Fibroblast of lung (primary cell): ENCODE results near the gene DNAI1. TPM values are rescaled to one million over a fixed set of nuclear protein-coding genes. Genes with fewer than 3 reads are reported as not detected.
A peak's percentile ranks its signal among the peaks of the same experiment; 100 is the strongest.

Source experiments
- DNase-seq, 2 donors: peaks; one replicate each; pipeline versions ENCODE4 v3.0.0 to v3.0.0-alpha.2; 2010; ENCODE audit warnings: low read depth in 2 of 2
- H2AFZ ChIP-seq: 2 replicates; pipeline ENCODE4 v1.5.1; 2012; ENCODE audit warnings: low read length, control low read depth, inconsistent platforms
- H3K27ac ChIP-seq: 2 replicates; pipeline ENCODE4 v1.5.1; 2011; ENCODE audit warnings: low read length, control low read depth; ENCODE audit not compliant: insufficient read depth
- H3K27me3 ChIP-seq: 2 replicates; pipeline ENCODE4 v1.5.1; 2011; ENCODE audit warnings: mild to moderate bottlenecking, low read length; ENCODE audit not compliant: control insufficient read depth, insufficient read depth
- H3K36me3 ChIP-seq: 2 replicates; pipeline ENCODE4 v1.5.1; 2011; ENCODE audit warnings: low read length; ENCODE audit not compliant: control insufficient read depth, insufficient read depth
- H3K4me1 ChIP-seq: 2 replicates; pipeline ENCODE4 v1.5.1; 2011; ENCODE audit warnings: low read length; ENCODE audit not compliant: control insufficient read depth, insufficient read depth; ENCODE audit errors: extremely low read depth
- H3K4me2 ChIP-seq: 2 replicates; pipeline ENCODE4 v1.5.1; 2011; ENCODE audit warnings: low read length, control low read depth; ENCODE audit not compliant: insufficient read depth; ENCODE audit errors: extremely low read depth
- H3K4me3 ChIP-seq, 4 experiments: fragments of 200-600 bp in 1 of 4; sonication (generic) in 1 of 4; replicated peaks in 1 of 4; 2 replicates each; pipeline ENCODE4 v1.5.1; 2011 to 2016; ENCODE audit warnings: low read length in 4 of 4, low read depth in 3 of 4, mild to moderate bottlenecking in 3 of 4, control low read depth in 2 of 4, inconsistent platforms in 1 of 4, mixed read lengths in 1 of 4; ENCODE audit not compliant: insufficient read depth in 1 of 4; ENCODE audit errors: control extremely low read depth in 1 of 4
- H3K79me2 ChIP-seq: 2 replicates; pipeline ENCODE4 v1.5.1; 2012; ENCODE audit warnings: mild to moderate bottlenecking, low read length, inconsistent platforms; ENCODE audit not compliant: control insufficient read depth, insufficient read depth
- H3K9ac ChIP-seq: 2 replicates; pipeline ENCODE4 v1.5.1; 2011; ENCODE audit warnings: mild to moderate bottlenecking, low read length, control low read depth; ENCODE audit not compliant: insufficient read depth
- H3K9me3 ChIP-seq: 2 replicates; pipeline ENCODE4 v1.5.1; 2012; ENCODE audit warnings: low read depth, low read length; ENCODE audit not compliant: control insufficient read depth, insufficient read depth
- H4K20me1 ChIP-seq: 2 replicates; pipeline ENCODE4 v1.5.1; 2011; ENCODE audit warnings: low read length; ENCODE audit not compliant: control insufficient read depth, insufficient read depth; ENCODE audit errors: extremely low read depth
- EZH2 ChIP-seq: IDR thresholded peaks from 2 replicates; pipeline ENCODE4 v1.5.1; 2012; ENCODE audit warnings: low read length, control low read depth, mild to moderate bottlenecking; ENCODE audit errors: missing control alignments
- polyA plus RNA-seq, 2 donors: library from polyadenylated mRNA; depleted of rRNA in 1 of 2; stranded (reverse) in 1 of 2; unstranded in 1 of 2; fragments of >200 nt; gene quantifications; 2 replicates each; pipeline ENCODE4 v1.2.1, GENCODE V29; 2011 to 2012; ENCODE audit warnings: missing spikeins in 1 of 2
- total RNA-seq: library from RNA; depleted of rRNA; stranded (reverse); fragments of >200 nt; gene quantifications from 2 replicates; pipeline ENCODE4 v1.2.1, GENCODE V29; 2014
- TF ChIP-seq, protein P1 (sequence below), 2 donors: IDR thresholded peaks in 1 of 2; conservative IDR thresholded peaks in 1 of 2; 1 replicate in 1 of 2; 2 replicates in 1 of 2; pipeline ENCODE4 v1.5.1; 2011 to 2012; ENCODE audit warnings: low read length in 2 of 2, control low read depth in 1 of 2, inconsistent platforms in 1 of 2, low read depth in 1 of 2, mild to moderate bottlenecking in 1 of 2

DNAI1 gene
- total and polyA plus RNA-seq, 2 donors (not counting 1 experiment from before 2014, with no cell fraction given) = not detected

DNA sequence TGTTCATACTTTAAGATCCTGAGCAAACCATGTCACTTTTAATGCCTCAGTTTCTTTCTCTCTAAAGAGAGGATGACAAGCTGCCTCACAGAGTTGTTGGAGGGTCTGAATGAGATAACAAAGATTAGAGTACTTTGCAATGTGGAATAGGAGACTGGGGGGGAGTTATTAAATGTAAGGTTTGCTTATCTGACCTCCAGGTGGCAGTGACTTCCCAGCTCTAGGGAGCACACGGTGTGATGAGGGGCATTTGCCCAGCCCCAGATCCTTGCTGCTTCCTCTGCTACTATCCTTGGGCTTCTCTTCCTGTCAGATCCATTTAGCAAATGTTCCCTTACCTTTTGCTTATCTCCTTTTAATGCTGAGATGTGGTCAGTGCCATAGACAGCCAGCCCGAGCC, 33.4 kb downstream of the DNAI1 start:
- Histone ChIP-seq H3K4me3 (no peak overlapping the region), H3K27me3 (peaks cover 3% of the 10 kb centered on the region), H3K27ac (no peak overlapping the region), H3K9me3 (no peaks in the 10 kb centered on the region), H3K4me1 (no peaks in the 10 kb centered on the region), H3K4me2 (no peak overlapping the region), H3K9ac (no peak overlapping the region), H2AFZ (no peak overlapping the region), H4K20me1 (no peaks in the 10 kb centered on the region), H3K79me2 (no peaks in the 10 kb centered on the region), H3K36me3 (no peaks in the 10 kb centered on the region)
- DNase-seq = no peak
- TF ChIP-seq, protein P1, sequence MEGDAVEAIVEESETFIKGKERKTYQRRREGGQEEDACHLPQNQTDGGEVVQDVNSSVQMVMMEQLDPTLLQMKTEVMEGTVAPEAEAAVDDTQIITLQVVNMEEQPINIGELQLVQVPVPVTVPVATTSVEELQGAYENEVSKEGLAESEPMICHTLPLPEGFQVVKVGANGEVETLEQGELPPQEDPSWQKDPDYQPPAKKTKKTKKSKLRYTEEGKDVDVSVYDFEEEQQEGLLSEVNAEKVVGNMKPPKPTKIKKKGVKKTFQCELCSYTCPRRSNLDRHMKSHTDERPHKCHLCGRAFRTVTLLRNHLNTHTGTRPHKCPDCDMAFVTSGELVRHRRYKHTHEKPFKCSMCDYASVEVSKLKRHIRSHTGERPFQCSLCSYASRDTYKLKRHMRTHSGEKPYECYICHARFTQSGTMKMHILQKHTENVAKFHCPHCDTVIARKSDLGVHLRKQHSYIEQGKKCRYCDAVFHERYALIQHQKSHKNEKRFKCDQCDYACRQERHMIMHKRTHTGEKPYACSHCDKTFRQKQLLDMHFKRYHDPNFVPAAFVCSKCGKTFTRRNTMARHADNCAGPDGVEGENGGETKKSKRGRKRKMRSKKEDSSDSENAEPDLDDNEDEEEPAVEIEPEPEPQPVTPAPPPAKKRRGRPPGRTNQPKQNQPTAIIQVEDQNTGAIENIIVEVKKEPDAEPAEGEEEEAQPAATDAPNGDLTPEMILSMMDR (conservative IDR thresholded peaks at IDR 0.05 in 1 of 2, IDR thresholded peaks at IDR 0.05 in 1 of 2; ENCODE audit: low read depth in 1 of 2, low read length in 2 of 2) = no peak
- no peak for TF ChIP-seq EZH2

DNA sequence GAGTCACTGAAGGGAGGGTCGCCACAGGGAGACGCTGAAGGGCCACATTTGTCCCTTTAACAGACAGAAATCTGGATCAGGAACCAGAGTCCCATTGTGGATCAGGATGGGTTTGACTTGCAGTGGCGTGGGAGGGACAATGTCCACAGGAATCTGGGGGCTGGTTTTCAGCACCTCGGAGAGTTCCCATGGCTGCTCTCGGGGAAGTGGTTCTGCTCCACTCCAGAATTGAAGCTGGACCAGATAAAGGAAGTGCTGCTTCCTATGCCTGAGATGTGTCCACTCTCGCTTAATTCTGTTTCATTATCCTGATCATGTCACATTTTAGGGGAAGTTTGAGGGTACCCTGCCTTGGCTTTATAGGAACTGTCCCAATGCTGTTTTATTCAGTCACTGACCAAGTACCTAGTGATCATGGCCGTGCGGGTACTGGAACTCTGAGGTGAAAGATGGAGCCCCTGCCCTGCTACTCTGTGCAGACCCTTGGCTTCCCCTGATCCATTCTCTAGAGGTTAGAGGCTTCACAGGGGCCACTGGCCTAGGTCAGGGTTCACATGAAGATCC, 35.4 kb downstream of the DNAI1 start:
- H3K27ac ChIP-seq = no peak overlapping the region
- no peaks in the 10 kb centered on the region for H4K20me1 ChIP-seq
- no peaks in the 10 kb centered on the region for H3K79me2 ChIP-seq
- H3K9me3 ChIP-seq = no peaks in the 10 kb centered on the region
- no peaks in the 10 kb centered on the region for H3K36me3 ChIP-seq
- no peak overlapping the region for H3K4me3 ChIP-seq
- H3K4me2 ChIP-seq = no peak overlapping the region
- no peak overlapping the region for H3K9ac ChIP-seq
- no peaks in the 10 kb centered on the region for H3K4me1 ChIP-seq
- TF ChIP-seq, protein P1 (conservative IDR thresholded peaks at IDR 0.05 in 1 of 2, IDR thresholded peaks at IDR 0.05 in 1 of 2; ENCODE audit: low read depth in 1 of 2, low read length in 2 of 2) = no peak
- no peak for TF ChIP-seq EZH2
- peak; percentile 42 to 44 for DNase-seq
- peaks cover 3% of the 10 kb centered on the region for H3K27me3 ChIP-seq
- H2AFZ ChIP-seq = no peak overlapping the region

DNA sequence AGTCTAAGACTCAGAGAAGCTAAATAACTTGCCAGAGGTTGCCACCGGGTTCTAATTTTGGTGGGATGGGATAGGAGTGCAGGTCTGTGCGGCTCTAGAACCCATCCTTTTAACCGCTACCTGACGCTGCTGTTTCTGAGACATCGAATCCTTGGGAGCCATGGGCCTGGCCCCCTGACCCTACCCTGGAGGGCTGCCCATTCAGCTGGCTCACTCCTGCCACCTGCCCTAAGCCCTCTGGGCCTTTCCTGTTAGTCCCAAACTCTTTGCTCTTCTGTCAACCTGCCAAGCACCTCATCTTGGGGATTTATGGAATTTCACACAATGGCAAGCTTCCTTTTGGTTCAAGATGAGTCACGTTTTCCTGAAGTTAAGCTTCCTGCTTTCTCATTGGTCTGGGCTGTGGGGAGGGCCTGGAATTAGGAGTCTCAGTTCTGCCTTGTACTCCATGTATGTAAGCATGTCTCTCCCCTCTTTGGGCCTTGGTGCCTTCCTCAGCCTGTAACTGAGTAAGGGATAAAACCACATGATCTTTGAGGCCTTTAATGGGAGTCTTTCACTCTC, 37.6 kb downstream of the DNAI1 start:
- no peak overlapping the region for H3K4me2 ChIP-seq
- H3K36me3 ChIP-seq = no peaks in the 10 kb centered on the region
- no peak overlapping the region for H3K4me3 ChIP-seq
- H2AFZ ChIP-seq = no peak overlapping the region
- no peak overlapping the region for H3K27ac ChIP-seq
- H3K79me2 ChIP-seq = no peaks in the 10 kb centered on the region
- peak in 1 of 2 donors; percentile 25 for DNase-seq
- TF ChIP-seq, protein P1 (conservative IDR thresholded peaks at IDR 0.05 in 1 of 2, IDR thresholded peaks at IDR 0.05 in 1 of 2; ENCODE audit: low read depth in 1 of 2, low read length in 2 of 2) = no peak
- TF ChIP-seq EZH2 = no peak
- H3K9ac ChIP-seq = no peak overlapping the region
- H3K4me1 ChIP-seq = no peaks in the 10 kb centered on the region
- H3K27me3 ChIP-seq = peaks cover 10% of the 10 kb centered on the region
- H4K20me1 ChIP-seq = no peaks in the 10 kb centered on the region
- no peaks in the 10 kb centered on the region for H3K9me3 ChIP-seq
